HG03108 (cell line): ENCODE measurements around the gene ALG8.
A peak's percentile ranks its signal among the peaks of the same experiment; 100 is the strongest.

Experiments used
- ATAC-seq: cut with Tn5 transposase; IDR thresholded peaks from one replicate; pipeline ENCODE4 v1.9.1; 2021; ENCODE audit warnings: moderate library complexity; ENCODE audit not compliant: unreplicated experiment

Gene ALG8

DNA sequence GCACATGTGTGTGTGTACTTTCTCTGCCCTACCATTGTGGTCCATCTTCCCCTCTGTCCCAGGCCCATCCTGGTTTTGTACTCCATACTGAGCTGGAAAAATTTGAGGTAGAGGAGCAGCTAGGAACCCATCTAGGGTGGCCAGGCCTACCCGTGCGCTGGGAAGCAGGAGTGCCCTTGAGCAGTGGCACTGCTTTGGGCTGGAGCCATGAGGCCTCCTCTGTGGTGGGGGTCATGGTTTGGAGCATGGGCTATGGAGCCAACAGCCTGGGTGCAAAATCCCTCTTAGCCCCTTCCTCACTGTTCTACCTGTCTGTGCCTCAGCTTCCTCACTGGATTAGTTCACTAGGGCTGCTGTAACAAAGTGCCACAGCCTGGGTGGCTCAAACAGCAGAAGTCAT is 21.9 kb upstream of the ALG8 start:
- ATAC-seq: no peak

DNA sequence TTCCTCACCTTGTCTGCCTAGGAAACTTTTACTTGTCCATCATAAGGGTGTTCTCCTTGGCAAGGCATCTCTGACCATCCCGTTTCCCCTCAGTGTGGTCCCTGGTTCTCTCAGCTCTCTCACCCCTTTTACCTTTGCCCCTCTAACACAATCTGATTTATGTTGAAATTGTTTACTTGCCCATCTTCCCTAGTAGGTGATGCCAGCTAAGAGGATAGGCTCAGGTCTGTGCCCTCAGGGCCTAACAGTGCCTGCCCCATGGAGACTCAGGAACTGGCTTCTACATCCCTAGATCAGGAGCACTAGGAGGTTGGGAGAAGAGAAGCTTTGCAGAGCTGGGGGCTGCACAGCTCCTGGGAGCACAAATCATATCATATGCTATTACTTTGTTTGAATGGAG is 21.1 kb upstream of the ALG8 start:
- no peak for ATAC-seq

DNA sequence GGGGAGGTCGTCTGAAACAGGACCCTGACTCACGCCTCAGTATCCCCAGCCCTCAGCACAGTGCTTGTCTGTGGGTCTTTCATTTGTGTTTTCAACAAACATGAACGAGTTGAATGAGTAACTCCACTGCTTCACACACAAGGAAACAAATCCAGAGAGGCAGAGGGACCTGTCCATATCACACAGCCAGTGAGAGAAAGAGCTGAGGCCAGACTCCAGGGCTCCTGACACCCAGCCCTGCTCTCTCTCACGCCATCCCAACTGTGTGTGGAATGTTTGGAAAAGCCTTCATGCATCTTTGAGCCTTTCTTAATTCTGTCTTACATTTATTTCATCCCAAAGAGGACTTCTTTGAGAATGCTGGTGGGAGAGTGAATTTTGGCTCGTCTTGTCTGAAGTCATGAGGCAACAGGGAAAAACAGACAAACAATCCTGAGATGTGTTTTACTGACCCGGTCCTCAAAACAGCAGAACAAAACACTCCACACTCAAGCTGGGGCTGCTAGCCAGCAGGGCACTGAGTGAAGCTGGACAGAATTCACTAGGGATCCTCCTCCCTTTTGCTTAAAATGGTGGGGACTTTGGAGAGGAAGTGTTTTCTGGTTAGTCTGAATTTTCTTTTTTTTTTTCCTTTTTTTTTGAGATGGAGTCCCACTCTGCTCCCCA is 19.7 kb upstream of the ALG8 start:
- no peak for ATAC-seq

DNA sequence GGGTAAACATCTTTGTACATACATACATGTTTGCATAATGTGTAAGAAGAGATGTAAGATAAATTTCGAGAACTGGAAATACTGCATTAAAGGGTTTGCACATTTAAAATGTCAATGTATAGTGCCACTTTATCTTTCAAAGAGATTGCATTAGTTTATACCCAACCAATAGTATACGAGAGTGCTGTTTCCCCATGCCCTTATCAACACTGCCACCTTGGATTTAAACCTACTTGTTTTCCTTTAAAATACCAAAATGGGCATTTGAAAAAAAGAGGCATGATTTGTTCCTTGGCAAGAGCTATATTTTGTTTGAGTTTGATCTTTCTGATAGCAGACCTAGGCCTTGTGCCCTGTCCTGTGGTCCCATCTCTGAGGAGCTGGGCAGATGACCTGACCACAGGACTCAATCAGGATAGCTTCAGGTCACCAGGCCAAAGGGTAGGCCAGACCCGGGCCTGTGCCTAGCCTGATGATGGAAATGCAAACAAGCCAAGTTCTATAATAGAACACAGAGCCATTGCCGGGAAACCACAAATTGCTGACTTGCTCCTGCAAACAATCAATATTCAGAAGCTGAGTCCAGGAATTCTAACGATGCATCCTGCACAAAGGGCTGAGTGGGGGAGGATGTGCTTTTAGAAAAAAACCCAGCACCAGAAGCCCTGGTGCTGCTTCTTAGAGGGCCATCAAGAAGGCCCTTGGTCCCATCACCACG is 16.9 kb upstream of the ALG8 start:
- no peak for ATAC-seq

DNA sequence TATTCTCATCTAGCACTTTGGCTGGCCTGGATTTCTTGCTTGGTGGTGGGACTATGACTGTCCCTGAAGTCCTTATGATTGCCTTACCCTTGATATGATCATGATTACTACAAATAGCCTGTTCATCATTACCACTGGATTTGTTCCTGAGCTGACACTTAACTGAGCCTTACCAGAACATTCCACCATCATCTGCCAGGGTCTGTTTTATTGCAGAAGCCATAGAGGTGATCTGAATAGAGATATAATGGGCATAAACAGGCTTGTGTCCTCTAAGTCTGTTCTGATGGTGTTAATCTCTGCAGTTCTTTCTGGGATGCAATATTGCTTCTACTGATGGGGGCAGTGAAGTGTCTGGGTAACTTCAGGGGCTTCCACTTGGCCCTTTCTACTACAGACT is 12.4 kb upstream of the ALG8 start:
- ATAC-seq: no peak

DNA sequence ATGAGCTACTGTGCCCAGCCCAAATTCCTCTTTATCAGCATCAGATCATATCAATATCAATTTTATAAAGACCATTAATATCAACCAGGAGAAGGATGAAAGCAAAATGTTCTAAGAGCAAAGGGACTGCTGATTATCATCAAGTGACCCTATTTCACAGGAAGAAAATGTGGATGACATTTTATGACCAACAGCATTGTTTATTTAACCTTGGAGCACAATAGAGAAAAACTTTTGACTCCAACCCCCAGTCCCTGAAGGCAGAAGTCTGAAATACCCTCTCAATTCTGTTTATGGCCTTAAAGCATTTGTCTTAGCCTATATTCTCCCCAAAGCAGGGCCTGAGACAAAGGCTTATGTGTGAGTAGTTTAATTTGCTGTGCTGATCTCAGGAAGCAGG is 11.3 kb upstream of the ALG8 start:
- no peak for ATAC-seq

DNA sequence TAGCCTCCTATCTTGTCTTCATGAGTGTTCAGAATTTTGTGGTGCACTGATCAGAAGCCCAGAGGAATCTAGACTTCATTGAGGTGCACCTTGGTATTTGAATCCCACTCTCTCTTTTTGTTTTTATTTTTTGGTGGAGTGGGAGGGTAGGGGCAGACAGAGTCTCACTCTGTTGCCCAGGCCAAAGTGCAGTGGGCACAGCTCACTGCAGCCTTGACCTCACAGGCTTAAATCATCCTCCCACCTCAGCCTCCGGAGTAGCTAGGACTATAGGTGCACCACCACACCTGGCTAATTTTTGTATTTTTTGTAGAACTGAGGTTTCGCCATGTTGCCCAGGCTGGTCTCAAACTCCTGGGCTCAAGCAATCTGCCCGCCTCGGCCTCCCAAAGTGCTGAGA is 10.9 kb upstream of the ALG8 start:
- ATAC-seq: no peak

DNA sequence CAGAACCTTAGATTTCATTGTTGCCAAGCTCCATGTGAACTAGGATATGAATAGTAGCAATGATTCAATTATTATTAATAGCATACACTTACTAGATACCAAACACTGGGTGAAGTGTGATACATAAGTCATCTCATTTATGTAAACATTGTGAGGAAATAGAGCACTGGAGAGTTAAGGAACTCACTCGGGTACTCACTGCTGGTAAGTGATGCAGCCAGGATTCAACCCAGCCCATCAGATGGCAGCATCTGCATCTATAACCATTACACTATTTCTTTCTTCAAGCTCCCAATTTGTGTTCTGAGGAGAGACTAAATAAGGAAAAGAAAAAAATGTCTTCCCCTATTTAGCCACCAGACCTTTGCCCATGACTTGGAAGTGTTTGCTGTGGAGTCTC is 10.2 kb upstream of the ALG8 start:
- no peak for ATAC-seq

DNA sequence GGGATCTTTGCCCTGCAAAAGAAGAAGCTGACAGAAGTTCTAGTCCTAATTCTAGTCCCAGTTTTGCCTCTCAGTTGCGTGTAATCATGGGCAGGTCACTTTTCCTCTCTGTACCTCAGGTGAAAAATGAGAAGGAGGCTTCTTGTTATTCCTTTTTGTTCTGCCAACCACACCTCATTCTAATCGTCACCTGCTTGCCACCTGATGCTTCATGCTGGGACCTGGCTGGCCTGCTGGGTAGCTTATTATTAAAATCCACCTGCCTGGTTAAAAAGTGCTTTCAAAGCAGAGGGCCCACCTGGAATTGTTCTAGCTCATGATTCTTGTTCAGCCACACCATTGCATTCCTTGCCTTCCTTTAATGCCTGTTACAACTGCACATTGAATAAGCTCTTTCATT is 8.4 kb upstream of the ALG8 start:
- no peak for ATAC-seq

DNA sequence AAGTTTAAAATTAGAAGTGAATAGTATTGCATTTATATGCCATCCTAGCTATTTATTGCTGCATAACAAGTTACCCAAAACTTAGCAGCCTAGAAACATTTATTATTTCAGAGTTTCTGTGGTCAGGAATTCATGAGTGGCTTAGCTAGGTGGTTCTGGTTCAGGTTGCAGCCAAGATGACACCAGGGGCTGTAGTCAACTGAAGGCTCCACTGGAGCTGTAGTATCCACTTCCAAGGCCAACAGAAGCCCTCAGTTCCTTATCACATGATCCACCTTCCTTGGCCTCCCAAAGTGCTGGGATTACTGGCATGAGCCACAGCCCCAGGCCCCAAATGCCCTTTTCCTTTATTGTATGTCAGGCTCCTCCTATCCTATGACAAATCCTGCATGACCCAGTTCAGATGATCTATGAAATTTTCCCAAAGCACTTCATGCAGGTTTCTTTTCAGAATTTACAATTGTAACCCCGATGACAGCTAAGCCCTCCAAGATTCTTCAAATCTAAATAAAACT is 6.1 kb upstream of the ALG8 start:
- no peak for ATAC-seq

DNA sequence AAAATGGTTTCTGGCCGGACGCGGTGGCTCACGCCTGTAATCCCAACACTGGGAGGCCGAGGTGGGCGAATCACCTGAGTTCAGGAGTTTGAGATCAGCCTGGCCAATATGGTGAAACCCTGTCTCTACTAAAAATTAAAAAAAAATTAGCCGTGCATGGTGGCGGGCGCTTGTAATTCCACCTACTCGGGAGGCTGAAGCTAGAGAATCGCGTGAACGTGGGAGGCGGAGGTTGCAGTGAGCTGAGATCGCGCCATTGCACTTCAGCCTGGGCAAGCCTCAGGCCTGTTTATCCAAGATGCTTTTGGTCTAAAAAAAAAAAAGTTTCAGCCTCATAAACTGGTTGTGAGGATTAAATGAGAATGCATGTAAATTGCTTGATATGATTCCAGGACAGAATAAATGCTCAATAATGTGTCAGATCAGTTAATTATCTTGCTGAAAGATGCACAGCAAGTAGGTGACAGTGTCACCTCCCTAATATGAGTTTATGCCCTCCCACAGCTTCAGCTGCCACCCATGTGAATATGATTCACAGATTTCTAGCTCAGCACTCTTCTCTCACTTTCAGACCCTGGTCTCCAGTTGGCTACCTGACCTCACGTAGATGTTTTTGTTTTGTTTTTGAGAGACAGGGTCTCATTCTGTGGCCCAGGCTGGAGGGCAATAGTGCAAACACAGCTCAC is 1.1 kb upstream of the ALG8 start:
- ATAC-seq: no peak

DNA sequence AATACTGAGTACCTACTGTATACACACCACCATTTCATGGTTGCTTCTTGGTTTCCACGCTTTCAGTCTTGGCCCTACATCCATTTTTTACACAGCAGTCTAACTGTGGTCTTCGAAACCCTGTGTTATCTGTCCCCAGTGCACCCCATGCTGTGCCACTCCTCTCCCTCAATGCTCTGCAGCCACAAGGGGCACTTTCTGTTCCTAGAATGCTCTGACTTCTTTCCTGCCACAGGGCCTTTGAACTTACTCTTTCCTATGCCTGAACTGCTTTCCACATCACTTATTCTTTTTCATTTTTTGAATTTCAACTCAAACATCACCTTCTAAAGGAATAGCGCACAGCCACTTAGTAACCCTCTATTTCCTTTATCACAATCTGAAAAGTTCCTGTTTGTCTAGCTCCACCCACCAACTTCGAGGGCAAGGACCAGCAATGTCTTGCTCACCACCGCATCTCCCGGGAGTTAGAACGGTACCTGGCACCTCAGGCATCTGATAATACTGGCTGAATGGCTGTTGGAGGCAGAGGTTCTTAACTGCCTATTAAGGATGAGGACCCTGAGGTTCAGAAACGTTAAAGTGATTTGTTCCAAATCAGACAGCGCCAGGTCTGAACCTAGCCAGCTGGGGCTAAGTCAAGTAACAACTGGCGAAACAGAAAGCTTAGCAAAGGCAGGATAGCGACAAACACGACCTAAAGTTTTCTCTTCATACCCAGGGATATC is 568 bp downstream of the ALG8 start:
- peak; percentile 9 for ATAC-seq

DNA sequence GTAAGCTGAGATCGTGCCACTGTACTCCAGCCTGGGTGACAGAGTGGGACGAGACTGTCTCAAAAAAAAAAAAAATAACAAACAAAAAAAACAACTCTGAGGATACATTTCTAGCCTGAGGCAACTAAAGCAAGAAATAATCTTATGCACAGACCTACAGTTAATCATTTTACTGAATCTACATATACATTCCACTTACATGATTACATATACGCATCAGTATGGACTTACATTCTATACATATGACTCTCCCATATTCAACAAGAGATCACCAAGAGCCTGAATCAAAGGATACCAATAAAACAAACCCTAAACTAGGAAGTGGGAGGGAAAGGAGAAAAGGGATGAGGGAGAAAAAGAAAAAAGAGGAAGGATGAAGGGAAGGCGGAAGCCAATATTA is 1.1 kb downstream of the ALG8 start:
- no peak for ATAC-seq

DNA sequence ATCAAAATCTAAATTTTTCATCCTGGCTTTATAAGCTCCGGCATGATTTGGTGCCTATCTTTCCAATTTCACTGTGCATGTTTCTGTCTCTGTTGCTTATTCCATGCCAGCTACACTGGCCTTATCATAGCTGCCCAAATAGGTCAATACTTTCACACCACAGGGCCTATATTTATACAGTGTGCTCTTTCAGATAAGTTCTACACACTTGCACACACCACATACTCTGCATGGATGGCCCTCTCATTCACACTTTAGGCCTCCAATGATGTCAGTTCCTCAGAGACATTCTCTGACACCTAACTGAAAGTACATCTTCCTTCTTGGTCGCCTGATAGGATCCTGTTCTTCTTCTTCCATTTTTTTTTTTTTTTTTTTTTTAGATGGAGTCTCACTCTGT is 7.0 kb downstream of the ALG8 start:
- no peak for ATAC-seq

DNA sequence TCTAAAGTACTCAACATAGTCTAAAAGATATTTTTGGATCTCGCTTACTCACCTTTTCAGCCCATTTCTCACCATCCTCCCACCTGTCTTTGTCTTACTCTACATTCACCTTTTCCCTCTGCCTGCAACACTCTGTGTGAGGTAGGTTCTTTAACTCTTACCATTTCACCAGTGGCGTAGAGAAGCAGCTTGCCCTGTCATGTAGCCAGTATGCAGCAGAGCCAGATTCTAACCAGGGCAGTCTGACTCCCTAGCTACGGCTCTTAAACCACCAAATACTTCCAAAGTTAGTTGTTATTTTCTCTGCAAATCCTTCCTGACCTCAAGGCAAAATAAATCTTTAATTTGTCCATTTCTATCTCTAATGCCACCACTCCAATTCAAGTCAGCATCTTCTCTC is 7.5 kb downstream of the ALG8 start:
- no peak for ATAC-seq

DNA sequence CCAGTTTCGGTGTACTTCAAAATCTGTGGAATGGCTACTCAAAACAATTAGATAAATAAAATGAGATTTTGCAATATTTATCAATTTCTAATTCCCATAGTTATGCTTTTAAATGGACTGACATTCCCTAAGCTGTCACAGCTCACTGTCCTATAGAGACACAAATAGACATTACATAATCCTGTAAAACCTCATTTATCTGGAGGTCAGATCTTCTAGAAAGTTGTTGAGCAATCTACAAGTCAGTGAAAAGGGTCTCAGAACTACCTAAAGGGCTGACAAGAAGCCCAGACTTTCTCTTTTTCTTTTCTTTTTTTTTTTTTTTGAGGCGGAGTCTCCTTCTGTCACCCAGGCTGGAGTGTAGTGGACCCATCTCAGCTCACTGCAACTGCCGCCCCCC is 12.0 kb downstream of the ALG8 start:
- ATAC-seq: no peak

DNA sequence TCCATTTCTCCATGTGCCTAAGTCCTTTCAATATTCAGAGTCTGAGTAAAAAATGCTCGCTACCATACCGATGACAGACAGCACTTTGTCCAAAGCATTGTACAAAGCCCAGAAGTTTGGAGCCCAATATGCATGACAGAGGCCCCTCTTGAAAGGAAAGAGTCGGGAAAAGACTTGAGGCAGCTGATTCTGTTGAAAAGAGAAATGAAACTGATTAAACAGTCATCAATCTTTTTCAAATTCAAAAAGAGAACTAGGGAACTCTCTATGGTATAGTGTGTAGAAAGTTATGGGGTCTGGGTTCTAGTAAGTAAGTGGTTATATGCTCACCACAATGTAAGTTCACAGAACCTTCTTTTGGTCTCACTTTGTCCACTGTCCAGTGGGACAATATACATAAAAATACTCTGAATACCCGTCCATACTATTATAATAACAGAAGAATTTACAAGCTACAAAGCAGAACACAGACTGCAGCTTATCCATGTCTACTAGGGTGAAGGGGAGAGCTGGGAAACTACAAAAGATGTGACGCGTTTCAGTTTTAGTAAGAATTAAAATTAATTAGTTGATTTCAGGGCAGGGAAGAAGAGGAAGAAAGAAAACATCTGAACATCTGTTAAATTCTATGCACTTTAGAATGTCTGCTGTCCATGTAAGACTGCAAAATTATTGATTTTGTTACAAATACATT is 26.7 kb downstream of the ALG8 start:
- ATAC-seq: peak; percentile 65

DNA sequence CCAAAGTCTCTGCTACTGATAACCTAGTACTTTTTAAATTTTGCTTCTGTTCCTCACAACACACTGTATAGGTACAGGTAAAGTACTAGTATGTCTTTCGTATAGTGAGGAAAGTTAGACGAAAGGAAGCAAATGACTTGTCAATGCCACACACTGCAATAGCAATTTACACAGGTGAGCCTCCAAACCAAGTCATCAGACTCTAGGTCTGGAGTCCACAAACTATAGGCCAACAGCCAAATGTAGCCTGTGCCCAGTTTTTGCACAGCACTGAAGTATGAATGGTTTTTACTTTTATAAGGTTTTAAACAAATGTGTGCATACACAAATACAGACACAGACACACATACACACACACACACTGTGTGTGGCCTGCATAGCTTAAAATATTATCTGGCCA is 28.1 kb downstream of the ALG8 start:
- no peak for ATAC-seq

DNA sequence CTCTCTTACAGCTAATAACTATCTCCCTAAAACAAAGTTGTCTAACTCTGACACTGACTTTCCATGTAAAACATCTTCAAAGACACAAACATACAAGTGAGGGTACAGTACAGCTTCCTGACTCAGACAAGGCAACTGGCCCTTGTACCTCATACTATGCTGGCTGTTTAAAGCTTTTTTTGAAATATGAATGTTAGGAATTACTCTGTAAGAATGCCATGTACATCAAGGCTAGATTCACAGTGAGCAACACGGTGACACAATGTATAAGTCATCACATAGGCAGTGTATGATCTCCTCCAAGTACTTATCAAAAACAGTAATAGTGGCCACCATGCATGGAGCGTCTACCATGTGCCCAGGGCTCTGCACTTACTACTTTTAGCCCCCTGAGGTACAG is 28.6 kb downstream of the ALG8 start:
- ATAC-seq: no peak

DNA sequence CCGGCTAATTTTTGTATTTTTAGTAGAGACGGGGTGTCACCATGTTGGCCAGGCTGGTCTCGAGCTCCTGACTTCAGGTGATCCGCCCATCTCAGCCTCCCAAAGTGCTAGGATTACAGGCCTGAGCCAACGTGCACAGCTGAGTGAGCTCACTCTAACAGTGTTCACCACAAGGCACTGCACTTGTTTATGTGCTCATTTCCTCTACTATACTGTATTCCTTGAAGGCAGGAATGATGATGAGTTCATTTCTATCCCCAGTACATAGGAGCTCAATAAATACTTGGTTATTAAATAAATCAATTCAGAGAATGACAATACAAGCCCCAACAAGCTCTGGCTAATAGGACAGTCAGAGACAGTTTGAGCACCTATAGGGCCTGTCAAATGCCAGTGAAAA is 29.1 kb downstream of the ALG8 start:
- no peak for ATAC-seq
